ENCODE measurements around the gene DTWD1.
A peak's percentile ranks its signal among the peaks of the same experiment; 100 is the strongest.
"Not testable (repeated sequence)": the region's sequence is repeated elsewhere in the genome, so short reads cannot be mapped to it uniquely, and the experiment has no call there.

The DTWD1 gene, protein sequence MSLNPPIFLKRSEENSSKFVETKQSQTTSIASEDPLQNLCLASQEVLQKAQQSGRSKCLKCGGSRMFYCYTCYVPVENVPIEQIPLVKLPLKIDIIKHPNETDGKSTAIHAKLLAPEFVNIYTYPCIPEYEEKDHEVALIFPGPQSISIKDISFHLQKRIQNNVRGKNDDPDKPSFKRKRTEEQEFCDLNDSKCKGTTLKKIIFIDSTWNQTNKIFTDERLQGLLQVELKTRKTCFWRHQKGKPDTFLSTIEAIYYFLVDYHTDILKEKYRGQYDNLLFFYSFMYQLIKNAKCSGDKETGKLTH

DNA sequence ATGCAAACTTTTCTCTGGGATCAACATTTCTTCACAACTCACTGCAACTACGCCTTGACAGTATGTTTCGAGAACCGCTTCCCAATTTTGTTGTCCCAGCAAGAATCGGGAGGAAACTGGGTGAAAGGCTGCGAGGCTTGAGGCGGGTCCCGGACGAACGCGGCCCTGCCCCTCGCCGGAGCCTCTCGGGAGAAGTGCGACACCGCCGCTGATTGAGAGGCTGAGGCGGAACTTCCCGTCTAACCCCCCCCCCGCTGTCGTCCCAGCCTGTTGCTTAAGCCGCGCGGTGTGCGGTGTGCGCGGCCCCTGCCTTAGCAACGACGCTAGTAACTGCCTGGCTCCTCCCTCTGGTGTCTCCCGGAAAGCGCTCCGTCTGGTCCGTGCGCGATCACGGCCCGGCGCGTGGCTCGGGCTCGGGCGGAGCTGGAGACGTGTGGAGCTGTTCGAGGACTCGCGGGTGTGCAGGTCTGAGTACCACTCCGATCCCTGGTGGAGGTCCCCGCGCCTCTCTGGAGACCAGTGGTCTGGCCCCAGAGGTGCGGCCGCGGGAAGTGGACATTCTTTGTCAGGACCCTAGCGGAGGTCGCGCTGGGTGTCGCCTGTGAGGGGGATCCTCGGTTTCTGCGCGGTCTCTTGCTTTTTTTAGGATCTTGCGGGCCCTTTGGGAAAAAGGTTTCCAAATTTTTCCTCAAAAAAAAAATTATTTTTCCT, at the start of gene DTWD1, which contains the start of gene FAM227B:
DTWD1 (plus strand) TSS at position 391 of the 711 bp plus-strand sequence. CDS start 4,120 bp downstream, outside the sequence.
FAM227B (minus strand) TSS at position 161 of the 711 bp plus-strand sequence. CDS start 5,647 bp downstream, outside the sequence.
- peak within 1 kb of the TSS; percentile 71 for H3K4me3 ChIP-seq (ENCODE audit: control insufficient read depth, low read depth, low read length)
- DNase-seq (ENCODE audit: low read depth), result peak; percentile 97
- TF ChIP-seq, protein P1, sequence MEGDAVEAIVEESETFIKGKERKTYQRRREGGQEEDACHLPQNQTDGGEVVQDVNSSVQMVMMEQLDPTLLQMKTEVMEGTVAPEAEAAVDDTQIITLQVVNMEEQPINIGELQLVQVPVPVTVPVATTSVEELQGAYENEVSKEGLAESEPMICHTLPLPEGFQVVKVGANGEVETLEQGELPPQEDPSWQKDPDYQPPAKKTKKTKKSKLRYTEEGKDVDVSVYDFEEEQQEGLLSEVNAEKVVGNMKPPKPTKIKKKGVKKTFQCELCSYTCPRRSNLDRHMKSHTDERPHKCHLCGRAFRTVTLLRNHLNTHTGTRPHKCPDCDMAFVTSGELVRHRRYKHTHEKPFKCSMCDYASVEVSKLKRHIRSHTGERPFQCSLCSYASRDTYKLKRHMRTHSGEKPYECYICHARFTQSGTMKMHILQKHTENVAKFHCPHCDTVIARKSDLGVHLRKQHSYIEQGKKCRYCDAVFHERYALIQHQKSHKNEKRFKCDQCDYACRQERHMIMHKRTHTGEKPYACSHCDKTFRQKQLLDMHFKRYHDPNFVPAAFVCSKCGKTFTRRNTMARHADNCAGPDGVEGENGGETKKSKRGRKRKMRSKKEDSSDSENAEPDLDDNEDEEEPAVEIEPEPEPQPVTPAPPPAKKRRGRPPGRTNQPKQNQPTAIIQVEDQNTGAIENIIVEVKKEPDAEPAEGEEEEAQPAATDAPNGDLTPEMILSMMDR (conservative IDR thresholded peaks at IDR 0.05; ENCODE audit: control insufficient read depth, insufficient read depth, low read depth, low read length), result no peak

DNA sequence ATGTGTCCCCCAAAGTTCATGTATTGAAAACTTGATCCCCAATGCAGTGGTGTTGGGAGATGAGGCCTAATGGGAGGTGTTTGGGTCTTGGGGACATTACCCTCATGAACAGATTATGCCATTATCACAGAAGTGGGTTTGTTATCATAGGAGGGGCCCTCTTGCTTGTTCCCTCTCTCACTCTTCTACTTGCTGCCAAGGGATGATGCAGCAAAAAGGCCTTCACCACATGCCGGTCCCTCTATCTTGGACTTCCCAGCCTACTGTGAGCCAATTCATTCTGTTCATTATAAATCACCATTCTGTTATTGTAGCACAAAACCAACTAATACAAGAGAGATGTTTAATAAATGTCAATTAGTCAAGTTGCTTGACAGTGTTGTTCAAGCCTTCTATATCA, 47.4 kb upstream of the DTWD1 start:
- DNase-seq (ENCODE audit: low read depth), result no peak
- no peak overlapping the region for H3K4me3 ChIP-seq (ENCODE audit: control insufficient read depth, low read depth, low read length)
- TF ChIP-seq, protein P1 (conservative IDR thresholded peaks at IDR 0.05; ENCODE audit: control insufficient read depth, insufficient read depth, low read depth, low read length), result no peak

DNA sequence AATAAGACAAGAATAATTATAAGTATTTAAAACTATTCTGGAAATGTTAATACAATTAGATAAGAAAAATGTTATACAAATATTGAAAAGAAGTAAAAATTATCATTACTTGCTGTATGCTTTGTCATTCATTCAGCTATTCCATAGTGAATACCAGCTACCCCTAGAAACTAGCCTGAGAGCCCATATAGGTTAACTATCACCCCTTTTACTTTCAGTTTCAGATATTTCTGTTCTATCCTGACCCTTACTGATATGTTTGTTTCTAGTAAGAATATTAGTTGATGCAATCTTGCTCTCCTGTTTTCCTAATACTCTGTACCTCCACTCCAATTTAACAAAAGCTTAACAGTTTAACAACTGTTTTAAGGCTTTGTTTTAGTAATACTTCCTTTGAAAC, 31.8 kb upstream of the DTWD1 start:
- DNase-seq (ENCODE audit: low read depth), result no peak
- H3K4me3 ChIP-seq (ENCODE audit: control insufficient read depth, low read depth, low read length), result no peak overlapping the region
- TF ChIP-seq, protein P1 (conservative IDR thresholded peaks at IDR 0.05; ENCODE audit: control insufficient read depth, insufficient read depth, low read depth, low read length), result no peak

DNA sequence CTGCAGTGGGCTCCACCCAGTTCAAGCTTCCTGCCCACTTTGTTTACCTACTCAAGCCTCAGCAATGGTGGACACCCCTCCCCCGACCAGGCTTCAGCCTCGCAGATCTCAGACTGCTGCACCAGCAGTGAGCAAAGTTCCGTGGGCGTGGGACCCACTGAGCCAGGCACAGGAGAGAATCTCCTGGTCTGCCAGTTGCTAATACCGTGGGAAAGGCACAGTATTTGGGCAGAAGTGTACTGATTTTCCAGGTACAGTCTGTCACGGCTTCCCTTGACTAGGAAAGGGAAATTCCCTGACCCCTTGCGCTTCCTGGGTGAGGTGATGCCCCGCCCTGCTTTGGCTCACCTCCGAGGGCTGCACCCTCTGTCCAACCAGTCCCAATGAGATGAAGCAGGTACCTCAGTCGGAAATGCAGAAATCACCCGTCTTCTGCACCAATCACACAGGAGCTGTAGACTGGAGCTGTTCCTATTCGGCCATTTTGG, 28.0 kb upstream of the DTWD1 start:
- H3K4me3 ChIP-seq (ENCODE audit: control insufficient read depth, low read depth, low read length); DNase-seq (ENCODE audit: low read depth): not testable (repeated sequence)

DNA sequence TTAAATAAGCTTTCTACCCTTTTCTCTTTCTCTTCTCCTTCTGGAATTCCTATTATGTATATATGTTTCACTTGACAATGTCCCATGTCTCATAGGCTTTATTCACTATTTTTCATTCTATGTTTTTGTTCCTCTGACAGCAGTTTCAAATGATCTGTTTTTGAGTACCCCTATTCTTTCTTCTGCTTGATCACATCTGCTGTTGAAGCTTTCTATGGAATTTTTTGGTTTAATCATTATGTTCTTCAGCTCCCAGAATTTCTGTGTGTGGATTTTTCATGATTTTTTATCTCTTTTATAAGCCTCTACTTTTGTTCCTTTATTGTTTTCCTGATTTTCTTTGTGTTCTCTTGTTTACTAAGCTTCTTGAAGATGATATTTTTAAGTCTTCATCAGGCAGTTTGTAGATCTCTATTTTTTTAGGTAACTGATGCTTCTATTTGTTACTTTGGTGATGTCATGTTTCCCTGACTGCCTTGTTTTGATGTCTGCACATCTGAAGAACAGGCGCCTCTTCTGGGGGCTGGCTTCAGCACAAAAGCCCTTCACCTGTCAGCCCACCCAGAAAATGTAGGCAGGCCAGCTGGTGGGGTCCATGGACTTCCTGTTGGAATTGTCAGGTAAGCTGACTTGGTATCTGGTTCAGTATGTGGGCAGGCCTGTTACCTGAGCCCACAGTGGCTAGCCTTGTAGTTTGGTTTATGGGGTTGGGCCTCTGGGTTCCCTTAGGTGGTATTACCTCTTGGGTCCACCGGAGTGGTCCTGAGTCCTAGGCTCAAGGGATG, 16.0 kb upstream of the DTWD1 start:
- DNase-seq (ENCODE audit: low read depth), result no peak
- TF ChIP-seq, protein P1 (conservative IDR thresholded peaks at IDR 0.05; ENCODE audit: control insufficient read depth, insufficient read depth, low read depth, low read length), result no peak

DNA sequence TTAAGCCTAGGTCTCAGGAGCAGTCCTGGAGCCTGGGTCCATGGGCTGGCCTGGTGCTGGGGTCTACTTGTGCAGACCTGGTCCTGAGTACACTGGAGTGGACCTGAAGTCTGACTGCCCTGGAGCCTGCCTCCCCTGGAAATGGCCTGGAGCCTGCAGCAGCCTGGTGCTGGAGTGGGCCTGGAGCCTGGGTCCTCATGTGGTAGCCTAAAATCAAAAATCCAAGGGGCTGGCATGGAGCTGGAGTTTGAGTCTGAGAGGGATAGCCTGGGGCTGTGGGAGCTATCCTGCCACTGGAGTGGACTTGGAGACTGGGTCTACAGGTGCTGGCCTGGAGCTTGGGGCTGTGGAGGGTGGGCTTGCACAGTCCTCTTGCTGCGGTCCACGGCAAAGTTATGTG, 15.3 kb upstream of the DTWD1 start:
- H3K4me3 ChIP-seq (ENCODE audit: control insufficient read depth, low read depth, low read length), result no peak overlapping the region
- DNase-seq (ENCODE audit: low read depth), result no peak
- TF ChIP-seq, protein P1 (conservative IDR thresholded peaks at IDR 0.05; ENCODE audit: control insufficient read depth, insufficient read depth, low read depth, low read length), result no peak

More for the DNA sequence above, 16.0 kb upstream of the DTWD1 start:
- H3K4me3 ChIP-seq (ENCODE audit: control insufficient read depth, low read depth, low read length), result no peak overlapping the region
